Rectal smooth muscle tissue (tissue), 1 donor: ENCODE results near the gene CDCP2.

ENCODE experiments used
- H3K27ac ChIP-seq: one replicate; pipeline ENCODE4 v1.7.0; 2013; ENCODE audit warnings: low read depth, low read length, inconsistent platforms
- H3K27me3 ChIP-seq: one replicate; pipeline ENCODE4 v1.7.0; 2013; ENCODE audit warnings: low read length; ENCODE audit not compliant: control insufficient read depth, insufficient read depth
- H3K36me3 ChIP-seq: one replicate; pipeline ENCODE4 v1.7.0; 2013; ENCODE audit warnings: low read length; ENCODE audit not compliant: control insufficient read depth, insufficient read depth
- H3K4me1 ChIP-seq: one replicate; pipeline ENCODE4 v1.7.0; 2013; ENCODE audit warnings: low read length; ENCODE audit not compliant: control insufficient read depth, insufficient read depth
- H3K4me3 ChIP-seq: one replicate; pipeline ENCODE4 v1.7.0; 2013; ENCODE audit warnings: low read length
- H3K9ac ChIP-seq: one replicate; pipeline ENCODE4 v1.7.0; 2013; ENCODE audit warnings: low read length

CDCP2 gene

GRCh38 chr1:54142146-54142900 is 10.5 kb downstream of the CDCP2 start:
- H3K4me3 ChIP-seq, result no peak overlapping the region
- H3K27ac ChIP-seq, result no peak overlapping the region
- no peaks in the 10 kb centered on the region for H3K4me1 ChIP-seq
- no peaks in the 10 kb centered on the region for H3K36me3 ChIP-seq
- no peaks in the 10 kb centered on the region for H3K27me3 ChIP-seq
- no peak overlapping the region for H3K9ac ChIP-seq

GRCh38 chr1:54139711-54140110 is 13.1 kb downstream of the CDCP2 start:
- H3K9ac ChIP-seq, result no peak overlapping the region
- H3K36me3 ChIP-seq, result no peaks in the 10 kb centered on the region
- no peak overlapping the region for H3K27ac ChIP-seq

GRCh38 chr1:54138994-54139393 is 13.8 kb downstream of the CDCP2 start:
- Histone ChIP-seq H3K9ac (no peak overlapping the region), H3K4me3 (no peak overlapping the region), H3K4me1 (no peaks in the 10 kb centered on the region), H3K36me3 (no peaks in the 10 kb centered on the region), H3K27me3 (no peaks in the 10 kb centered on the region), H3K27ac (no peak overlapping the region)

More at GRCh38 chr1:54139711-54140110, 13.1 kb downstream of the CDCP2 start:
- Histone ChIP-seq H3K4me3 (no peak overlapping the region), H3K27me3 (no peaks in the 10 kb centered on the region), H3K4me1 (no peaks in the 10 kb centered on the region)

GRCh38 chr1:54137534-54138061 is 15.2 kb downstream of the CDCP2 start:
- Histone ChIP-seq H3K9ac (no peak overlapping the region), H3K4me3 (no peak overlapping the region), H3K36me3 (no peaks in the 10 kb centered on the region), H3K27ac (no peak overlapping the region), H3K4me1 (no peaks in the 10 kb centered on the region), H3K27me3 (no peaks in the 10 kb centered on the region)

GRCh38 chr1:54136963-54137533 is 15.8 kb downstream of the CDCP2 start:
- Histone ChIP-seq H3K27ac (no peak overlapping the region), H3K4me1 (no peaks in the 10 kb centered on the region), H3K36me3 (no peaks in the 10 kb centered on the region)

GRCh38 chr1:54136269-54136896 is 16.4 kb downstream of the CDCP2 start:
- no peaks in the 10 kb centered on the region for H3K36me3 ChIP-seq
- no peak overlapping the region for H3K9ac ChIP-seq
- no peaks in the 10 kb centered on the region for H3K4me1 ChIP-seq
- no peak overlapping the region for H3K27ac ChIP-seq
- H3K27me3 ChIP-seq, result no peaks in the 10 kb centered on the region
- no peak overlapping the region for H3K4me3 ChIP-seq

More at GRCh38 chr1:54136963-54137533, 15.8 kb downstream of the CDCP2 start:
- Histone ChIP-seq H3K4me3 (no peak overlapping the region), H3K27me3 (no peaks in the 10 kb centered on the region), H3K9ac (no peak overlapping the region)

- H3K27me3 ChIP-seq, result no peaks in the 10 kb centered on the region
- H3K4me3 ChIP-seq, result no peak overlapping the region
- H3K27ac ChIP-seq, result no peak overlapping the region
- no peak overlapping the region for H3K9ac ChIP-seq
- H3K4me1 ChIP-seq, result no peaks in the 10 kb centered on the region
- H3K36me3 ChIP-seq, result no peaks in the 10 kb centered on the region
These were observed 17.2 kb downstream of the CDCP2 start for GRCh38 chr1:54135436-54136120.

GRCh38 chr1:54134295-54134694 is 18.5 kb downstream of the CDCP2 start:
- H3K27ac ChIP-seq, result no peak overlapping the region

GRCh38 chr1:54132495-54132894 is 20.3 kb downstream of the CDCP2 start:
- Histone ChIP-seq H3K27me3 (no peaks in the 10 kb centered on the region), H3K9ac (no peak overlapping the region), H3K4me3 (no peak overlapping the region), H3K27ac (no peak overlapping the region), H3K4me1 (no peaks in the 10 kb centered on the region), H3K36me3 (no peaks in the 10 kb centered on the region)

More at GRCh38 chr1:54134295-54134694, 18.5 kb downstream of the CDCP2 start:
- H3K4me3 ChIP-seq, result no peak overlapping the region
- no peak overlapping the region for H3K9ac ChIP-seq
- H3K4me1 ChIP-seq, result no peaks in the 10 kb centered on the region
- H3K27me3 ChIP-seq, result no peaks in the 10 kb centered on the region
- H3K36me3 ChIP-seq, result no peaks in the 10 kb centered on the region

GRCh38 chr1:54131419-54131818 is 21.4 kb downstream of the CDCP2 start:
- Histone ChIP-seq H3K4me3 (no peak overlapping the region), H3K9ac (no peak overlapping the region), H3K4me1 (no peaks in the 10 kb centered on the region), H3K27ac (no peak overlapping the region), H3K36me3 (no peaks in the 10 kb centered on the region), H3K27me3 (no peaks in the 10 kb centered on the region)

GRCh38 chr1:54129858-54130257 is 22.9 kb downstream of the CDCP2 start:
- H3K4me1 ChIP-seq, result no peaks in the 10 kb centered on the region
- H3K27ac ChIP-seq, result no peak overlapping the region
- no peaks in the 10 kb centered on the region for H3K27me3 ChIP-seq
- H3K9ac ChIP-seq, result no peak overlapping the region
- H3K4me3 ChIP-seq, result no peak overlapping the region
- no peaks in the 10 kb centered on the region for H3K36me3 ChIP-seq

GRCh38 chr1:54127594-54128300 is 25.1 kb downstream of the CDCP2 start:
- Histone ChIP-seq H3K27me3 (no peaks in the 10 kb centered on the region), H3K9ac (no peak overlapping the region), H3K27ac (no peak overlapping the region), H3K36me3 (no peaks in the 10 kb centered on the region), H3K4me3 (no peak overlapping the region), H3K4me1 (no peaks in the 10 kb centered on the region)
